NCI-H774 (cell line): ENCODE data around the gene ZNF454.
A peak's percentile ranks its signal among the peaks of the same experiment; 100 is the strongest.

Experiments used
- DNase-seq: peaks from one replicate; lab custom pipeline; 2025; lab: John Stamatoyannopoulos, UW

Gene ZNF454

GRCh38 chr5:178940569-178941360 lies at the start of gene ZNF454:
Gene ZNF454 (plus strand): TSS chr5:178941198. CDS start chr5:178942792, 1,594 bp downstream.
- peak; percentile 6 for DNase-seq

- DNase-seq = peak; percentile 54
Measured at GRCh38 chr5:178895615-178896571, 45.1 kb upstream of the ZNF454 start, which contains the start of gene ZFP2. Gene ZFP2 (plus strand): TSS chr5:178895913. CDS start chr5:178931314, 35,401 bp downstream.

- DNase-seq = no peak
Measured at GRCh38 chr5:178899289-178899688, 41.7 kb upstream of the ZNF454 start.

GRCh38 chr5:178902849-178903248 lies 38.1 kb upstream of the ZNF454 start:
- DNase-seq = no peak

- no peak for DNase-seq
Measured at GRCh38 chr5:178931846-178932760, 8.9 kb upstream of the ZNF454 start.

GRCh38 chr5:178941361-178941760 lies 363 bp downstream of the ZNF454 start:
- no peak for DNase-seq

GRCh38 chr5:178965465-178966055 lies 24.6 kb downstream of the ZNF454 start:
- DNase-seq = no peak

- DNase-seq = no peak
Measured at GRCh38 chr5:178981381-178981780, 40.4 kb downstream of the ZNF454 start.

GRCh38 chr5:178982941-178983340 lies 41.9 kb downstream of the ZNF454 start:
- DNase-seq = no peak

- DNase-seq = no peak
Measured at GRCh38 chr5:178983728-178984127, 42.7 kb downstream of the ZNF454 start.

GRCh38 chr5:178984145-178985072 lies 43.4 kb downstream of the ZNF454 start:
- DNase-seq = no peak

- DNase-seq = no peak
Measured at GRCh38 chr5:178986326-178986960, 45.4 kb downstream of the ZNF454 start.

GRCh38 chr5:178988436-178989220 lies 47.6 kb downstream of the ZNF454 start:
- DNase-seq = no peak

- DNase-seq = no peak
Measured at GRCh38 chr5:178989311-178989710, 48.3 kb downstream of the ZNF454 start.

GRCh38 chr5:178990491-178990890 lies 49.5 kb downstream of the ZNF454 start:
- no peak for DNase-seq

- DNase-seq = no peak
Measured at GRCh38 chr5:178991190-178992145, 50.5 kb downstream of the ZNF454 start.

GRCh38 chr5:178992291-178992895 lies 51.4 kb downstream of the ZNF454 start:
- no peak for DNase-seq
